ENCODE results near the gene ROBO2. TPM values are rescaled to one million over a fixed set of nuclear protein-coding genes. Genes with fewer than 3 reads are reported as not detected.
A peak's percentile ranks its signal among the peaks of the same experiment; 100 is the strongest.

ROBO2 gene, protein sequence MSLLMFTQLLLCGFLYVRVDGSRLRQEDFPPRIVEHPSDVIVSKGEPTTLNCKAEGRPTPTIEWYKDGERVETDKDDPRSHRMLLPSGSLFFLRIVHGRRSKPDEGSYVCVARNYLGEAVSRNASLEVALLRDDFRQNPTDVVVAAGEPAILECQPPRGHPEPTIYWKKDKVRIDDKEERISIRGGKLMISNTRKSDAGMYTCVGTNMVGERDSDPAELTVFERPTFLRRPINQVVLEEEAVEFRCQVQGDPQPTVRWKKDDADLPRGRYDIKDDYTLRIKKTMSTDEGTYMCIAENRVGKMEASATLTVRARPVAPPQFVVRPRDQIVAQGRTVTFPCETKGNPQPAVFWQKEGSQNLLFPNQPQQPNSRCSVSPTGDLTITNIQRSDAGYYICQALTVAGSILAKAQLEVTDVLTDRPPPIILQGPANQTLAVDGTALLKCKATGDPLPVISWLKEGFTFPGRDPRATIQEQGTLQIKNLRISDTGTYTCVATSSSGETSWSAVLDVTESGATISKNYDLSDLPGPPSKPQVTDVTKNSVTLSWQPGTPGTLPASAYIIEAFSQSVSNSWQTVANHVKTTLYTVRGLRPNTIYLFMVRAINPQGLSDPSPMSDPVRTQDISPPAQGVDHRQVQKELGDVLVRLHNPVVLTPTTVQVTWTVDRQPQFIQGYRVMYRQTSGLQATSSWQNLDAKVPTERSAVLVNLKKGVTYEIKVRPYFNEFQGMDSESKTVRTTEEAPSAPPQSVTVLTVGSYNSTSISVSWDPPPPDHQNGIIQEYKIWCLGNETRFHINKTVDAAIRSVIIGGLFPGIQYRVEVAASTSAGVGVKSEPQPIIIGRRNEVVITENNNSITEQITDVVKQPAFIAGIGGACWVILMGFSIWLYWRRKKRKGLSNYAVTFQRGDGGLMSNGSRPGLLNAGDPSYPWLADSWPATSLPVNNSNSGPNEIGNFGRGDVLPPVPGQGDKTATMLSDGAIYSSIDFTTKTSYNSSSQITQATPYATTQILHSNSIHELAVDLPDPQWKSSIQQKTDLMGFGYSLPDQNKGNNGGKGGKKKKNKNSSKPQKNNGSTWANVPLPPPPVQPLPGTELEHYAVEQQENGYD (N-terminal part only)
- total RNA-seq (2021; ENCODE audit: unreplicated experiment), result not detected
- not detected in 2 replicates for polyA plus RNA-seq (2012)
- Bru-seq, nascent RNA, result percentile 0 among the genes with signal in this experiment
- BruChase-seq, experiment 1, labeled RNA remaining after a 6-hour chase, result percentile 0 among the genes with signal in this experiment
- BruChase-seq, experiment 2, labeled RNA remaining after a 2-hour chase, result percentile 0 among the genes with signal in this experiment
- long read RNA-seq, result 0 reads

DNA sequence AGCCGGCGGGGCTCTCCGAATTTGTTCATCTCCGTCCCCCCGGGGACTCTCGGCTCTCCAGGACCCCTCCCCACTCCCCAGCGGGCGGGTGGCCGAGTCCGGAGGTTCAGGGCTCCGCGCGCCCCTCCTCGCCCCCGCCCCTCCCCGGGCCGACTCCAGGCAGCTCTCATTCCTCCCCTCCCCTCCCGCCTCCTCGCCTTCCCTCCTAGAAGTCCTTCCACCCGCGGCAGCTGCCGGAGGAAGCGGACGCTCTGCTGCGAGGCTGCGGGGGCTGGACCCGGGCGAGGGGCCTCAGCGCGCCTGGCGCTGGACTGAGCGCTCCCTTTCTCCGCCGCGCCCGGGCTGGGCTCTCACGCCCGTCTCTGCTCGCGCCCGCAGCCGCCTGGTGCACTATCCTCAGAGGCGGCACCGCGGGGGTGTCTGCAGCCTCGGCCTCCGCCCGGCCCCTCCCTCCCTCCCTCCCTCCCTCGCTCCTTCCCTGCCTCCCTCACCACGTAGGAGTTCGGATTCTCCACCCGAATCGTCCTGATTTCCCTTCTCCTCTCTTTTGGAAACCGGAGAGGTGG lies at the start of gene ROBO2:
TSS of gene ROBO2 (plus strand) at position 494 of the 566 bp plus-strand sequence. CDS start 687 bp downstream, outside the sequence.
- intact Hi-C loops (cut with micrococcal nuclease), result no loop called here
- Histone ChIP-seq H2AFZ (ENCODE audit: low read depth, low read length, poor library complexity, severe bottlenecking) (no peak within 1 kb of the TSS), H3K9me3 (ENCODE audit: control insufficient read depth in 1 of 2, insufficient read depth in 1 of 2, low read depth in 1 of 2, low read length in 2 of 2) (peaks cover 3 to 20% of the 10 kb centered on the region in 2 experiments; a peak in 2 of 4 replicates), H3K4me3 (replicated peaks in 1 of 2; ENCODE audit: low read depth in 1 of 2, low read length in 2 of 2) (no peak within 1 kb of the TSS), H3K79me2 (ENCODE audit: insufficient read depth, low read length) (no peaks in the 10 kb centered on the region), H3K4me1 (ENCODE audit: control insufficient read depth in 1 of 2, insufficient read depth in 2 of 2, low read length in 2 of 2) (no peaks in the 10 kb centered on the region), H3K9me2 (ENCODE audit: insufficient read depth) (no peaks in the 10 kb centered on the region), H3K27me3 (ENCODE audit: insufficient read depth, low read length) (no peaks in the 10 kb centered on the region), H3K4me2 (ENCODE audit: low read length) (no peak within 1 kb of the TSS), H3K27ac (ENCODE audit: low read depth, low read length) (no peak within 1 kb of the TSS), H4K20me1 (ENCODE audit: insufficient read depth) (no peaks in the 10 kb centered on the region), H3K9ac (ENCODE audit: low read length) (no peak within 1 kb of the TSS), H3K36me3 (ENCODE audit: control insufficient read depth in 1 of 2, insufficient read depth in 2 of 2, low read length in 2 of 2) (no peaks in the 10 kb centered on the region)
- CTCF ChIA-PET, result no interaction called here
- no peak for TF ChIP-seq CBX3 (IDR thresholded peaks at IDR 0.05; ENCODE audit: low read depth)
- no peak for TF ChIP-seq POLR2AphosphoS5 (IDR thresholded peaks at IDR 0.05; ENCODE audit: low read depth, low read length)
- TF ChIP-seq SRF (IDR thresholded peaks at IDR 0.05; ENCODE audit: low read depth), result no peak
- no peak for TF ChIP-seq SIN3A (IDR thresholded peaks at IDR 0.05; ENCODE audit: low read depth)
- no peak for TF ChIP-seq YY1 (IDR thresholded peaks at IDR 0.05; ENCODE audit: extremely low read depth, insufficient replicate concordance, low read depth, low read length)
- TF ChIP-seq FOSL1 (IDR thresholded peaks at IDR 0.05; ENCODE audit: low read depth), result no peak
- no peak for TF ChIP-seq POLR2A (IDR thresholded peaks at IDR 0.05; ENCODE audit: borderline replicate concordance, extremely low read depth, insufficient read depth, insufficient read length)
- no peak for TF ChIP-seq EZH2 (IDR thresholded peaks at IDR 0.05)
- no peak for TF ChIP-seq JUND (IDR thresholded peaks at IDR 0.05)
- no peak for TF ChIP-seq CEBPB (IDR thresholded peaks at IDR 0.05; ENCODE audit: low read depth)
- no peak for TF ChIP-seq RAD21 (IDR thresholded peaks at IDR 0.05; ENCODE audit: low read depth)
- no peak for TF ChIP-seq ZNF274 (IDR thresholded peaks at IDR 0.05; ENCODE audit: low read depth, low read length)
- TF ChIP-seq, protein P1, sequence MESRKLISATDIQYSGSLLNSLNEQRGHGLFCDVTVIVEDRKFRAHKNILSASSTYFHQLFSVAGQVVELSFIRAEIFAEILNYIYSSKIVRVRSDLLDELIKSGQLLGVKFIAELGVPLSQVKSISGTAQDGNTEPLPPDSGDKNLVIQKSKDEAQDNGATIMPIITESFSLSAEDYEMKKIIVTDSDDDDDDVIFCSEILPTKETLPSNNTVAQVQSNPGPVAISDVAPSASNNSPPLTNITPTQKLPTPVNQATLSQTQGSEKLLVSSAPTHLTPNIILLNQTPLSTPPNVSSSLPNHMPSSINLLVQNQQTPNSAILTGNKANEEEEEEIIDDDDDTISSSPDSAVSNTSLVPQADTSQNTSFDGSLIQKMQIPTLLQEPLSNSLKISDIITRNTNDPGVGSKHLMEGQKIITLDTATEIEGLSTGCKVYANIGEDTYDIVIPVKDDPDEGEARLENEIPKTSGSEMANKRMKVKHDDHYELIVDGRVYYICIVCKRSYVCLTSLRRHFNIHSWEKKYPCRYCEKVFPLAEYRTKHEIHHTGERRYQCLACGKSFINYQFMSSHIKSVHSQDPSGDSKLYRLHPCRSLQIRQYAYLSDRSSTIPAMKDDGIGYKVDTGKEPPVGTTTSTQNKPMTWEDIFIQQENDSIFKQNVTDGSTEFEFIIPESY (IDR thresholded peaks at IDR 0.05; ENCODE audit: extremely low read depth, insufficient replicate concordance, low read length), result no peak
- TF ChIP-seq, protein P2, sequence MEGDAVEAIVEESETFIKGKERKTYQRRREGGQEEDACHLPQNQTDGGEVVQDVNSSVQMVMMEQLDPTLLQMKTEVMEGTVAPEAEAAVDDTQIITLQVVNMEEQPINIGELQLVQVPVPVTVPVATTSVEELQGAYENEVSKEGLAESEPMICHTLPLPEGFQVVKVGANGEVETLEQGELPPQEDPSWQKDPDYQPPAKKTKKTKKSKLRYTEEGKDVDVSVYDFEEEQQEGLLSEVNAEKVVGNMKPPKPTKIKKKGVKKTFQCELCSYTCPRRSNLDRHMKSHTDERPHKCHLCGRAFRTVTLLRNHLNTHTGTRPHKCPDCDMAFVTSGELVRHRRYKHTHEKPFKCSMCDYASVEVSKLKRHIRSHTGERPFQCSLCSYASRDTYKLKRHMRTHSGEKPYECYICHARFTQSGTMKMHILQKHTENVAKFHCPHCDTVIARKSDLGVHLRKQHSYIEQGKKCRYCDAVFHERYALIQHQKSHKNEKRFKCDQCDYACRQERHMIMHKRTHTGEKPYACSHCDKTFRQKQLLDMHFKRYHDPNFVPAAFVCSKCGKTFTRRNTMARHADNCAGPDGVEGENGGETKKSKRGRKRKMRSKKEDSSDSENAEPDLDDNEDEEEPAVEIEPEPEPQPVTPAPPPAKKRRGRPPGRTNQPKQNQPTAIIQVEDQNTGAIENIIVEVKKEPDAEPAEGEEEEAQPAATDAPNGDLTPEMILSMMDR (IDR thresholded peaks at IDR 0.05 in 2 of 3, conservative IDR thresholded peaks at IDR 0.05 in 1 of 3; ENCODE audit: borderline replicate concordance in 1 of 3, insufficient read depth in 1 of 3, low read depth in 2 of 3, low read length in 2 of 3), result no peak
- TF ChIP-seq, protein P3, sequence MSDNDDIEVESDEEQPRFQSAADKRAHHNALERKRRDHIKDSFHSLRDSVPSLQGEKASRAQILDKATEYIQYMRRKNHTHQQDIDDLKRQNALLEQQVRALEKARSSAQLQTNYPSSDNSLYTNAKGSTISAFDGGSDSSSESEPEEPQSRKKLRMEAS (IDR thresholded peaks at IDR 0.05), result no peak
- TF ChIP-seq ZFX (IDR thresholded peaks at IDR 0.05), result no peak
- TF ChIP-seq EZH2phosphoT487 (IDR thresholded peaks at IDR 0.05; ENCODE audit: borderline replicate concordance), result no peak
- TF ChIP-seq, protein P4, sequence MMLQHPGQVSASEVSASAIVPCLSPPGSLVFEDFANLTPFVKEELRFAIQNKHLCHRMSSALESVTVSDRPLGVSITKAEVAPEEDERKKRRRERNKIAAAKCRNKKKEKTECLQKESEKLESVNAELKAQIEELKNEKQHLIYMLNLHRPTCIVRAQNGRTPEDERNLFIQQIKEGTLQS (IDR thresholded peaks at IDR 0.05), result no peak
- RAD21 ChIA-PET (ENCODE audit: low non-redundant PET in 1 of 2, low total read pairs in 2 of 2, uncharacterized antibody in 2 of 2, unreplicated experiment in 2 of 2), result no interaction called here
- no peak for DNase-seq (ENCODE audit: low read depth, low spot score)
- POLR2A ChIA-PET, result no interaction called here
- BruUV-seq (replicated peaks), result no TSS peak
- ATAC-seq, result no peak

Data from HCT116 (cell line).